Progenitor cell of endocrine pancreas (in vitro differentiated cells): ENCODE data around the gene ZNF175. TPM values are rescaled to one million over a fixed set of nuclear protein-coding genes. Genes with fewer than 3 reads are reported as not detected.
"Not testable (repeated sequence)": the region's sequence is repeated elsewhere in the genome, so short reads cannot be mapped to it uniquely, and the experiment has no call there.

Experiments
- DNase-seq: peaks from one replicate; pipeline ENCODE4 v3.0.0; 2021; ENCODE audit warnings: low spot score; ENCODE audit not compliant: unreplicated experiment
- H3K27ac Mint-ChIP-seq: 2 replicates; pipeline ENCODE4 v1.8.0; 2021; ENCODE audit warnings: mild to moderate bottlenecking, moderate library complexity, mixed read lengths
- H3K27me3 Mint-ChIP-seq: 2 replicates; pipeline ENCODE4 v1.8.0; 2021; ENCODE audit warnings: mixed read lengths
- H3K36me3 Mint-ChIP-seq: 2 replicates; pipeline ENCODE4 v1.8.0; 2022; ENCODE audit warnings: mixed read lengths; ENCODE audit not compliant: insufficient read depth
- H3K4me1 Mint-ChIP-seq: 2 replicates; pipeline ENCODE4 v1.8.0; 2021; ENCODE audit warnings: low read depth, mixed read lengths
- H3K4me3 Mint-ChIP-seq: 2 replicates; pipeline ENCODE4 v1.8.0; 2021; ENCODE audit warnings: low read depth, mild to moderate bottlenecking, moderate library complexity, mixed read lengths
- H3K9me3 Mint-ChIP-seq: 2 replicates; pipeline ENCODE4 v1.8.0; 2021; ENCODE audit warnings: low read depth, mixed read lengths
- total RNA-seq: library from RNA; stranded (reverse); gene quantifications from 2 replicates; pipeline ENCODE4 v1.2.1, GENCODE V29; 2021
- TF ChIP-seq, protein P1 (sequence below): fragments of 200-600 bp; sonication (generic); IDR thresholded peaks from one replicate; pipeline ENCODE4 v1.5.0; 2021; ENCODE audit warnings: antibody characterized with exemption, mild to moderate bottlenecking; ENCODE audit not compliant: unreplicated experiment

The ZNF175 gene
- total RNA-seq, 1 donor from 2014 or later: 14.9 TPM

DNA sequence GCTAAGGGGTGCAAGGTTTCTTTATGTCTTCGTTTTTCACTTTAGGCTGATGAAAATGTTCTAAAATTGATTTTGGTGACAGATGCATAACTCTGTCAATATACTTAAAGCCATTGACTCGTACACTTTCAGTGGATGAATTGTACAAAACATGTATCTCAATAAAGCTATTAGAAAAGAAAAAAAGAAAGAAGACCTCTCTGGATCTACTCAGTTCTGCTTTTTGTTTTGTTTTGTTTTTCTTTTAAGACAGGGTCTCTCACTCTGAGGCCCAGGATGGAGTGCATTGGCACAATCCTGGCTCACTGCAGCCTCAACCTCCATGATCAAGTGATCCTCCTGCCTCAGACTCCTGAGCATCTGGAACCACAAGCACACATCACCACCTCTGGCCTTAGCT is 55.6 kb downstream of the ZNF175 start:
- H3K27ac Mint-ChIP-seq: no peak overlapping the region
- TF ChIP-seq, protein P1, sequence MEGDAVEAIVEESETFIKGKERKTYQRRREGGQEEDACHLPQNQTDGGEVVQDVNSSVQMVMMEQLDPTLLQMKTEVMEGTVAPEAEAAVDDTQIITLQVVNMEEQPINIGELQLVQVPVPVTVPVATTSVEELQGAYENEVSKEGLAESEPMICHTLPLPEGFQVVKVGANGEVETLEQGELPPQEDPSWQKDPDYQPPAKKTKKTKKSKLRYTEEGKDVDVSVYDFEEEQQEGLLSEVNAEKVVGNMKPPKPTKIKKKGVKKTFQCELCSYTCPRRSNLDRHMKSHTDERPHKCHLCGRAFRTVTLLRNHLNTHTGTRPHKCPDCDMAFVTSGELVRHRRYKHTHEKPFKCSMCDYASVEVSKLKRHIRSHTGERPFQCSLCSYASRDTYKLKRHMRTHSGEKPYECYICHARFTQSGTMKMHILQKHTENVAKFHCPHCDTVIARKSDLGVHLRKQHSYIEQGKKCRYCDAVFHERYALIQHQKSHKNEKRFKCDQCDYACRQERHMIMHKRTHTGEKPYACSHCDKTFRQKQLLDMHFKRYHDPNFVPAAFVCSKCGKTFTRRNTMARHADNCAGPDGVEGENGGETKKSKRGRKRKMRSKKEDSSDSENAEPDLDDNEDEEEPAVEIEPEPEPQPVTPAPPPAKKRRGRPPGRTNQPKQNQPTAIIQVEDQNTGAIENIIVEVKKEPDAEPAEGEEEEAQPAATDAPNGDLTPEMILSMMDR: no peak
- peaks cover 16% of the 10 kb centered on the region for H3K9me3 Mint-ChIP-seq
- no peaks in the 10 kb centered on the region for H3K36me3 Mint-ChIP-seq
- DNase-seq: no peak
- no peak overlapping the region for H3K4me3 Mint-ChIP-seq
- H3K4me1 Mint-ChIP-seq: no peaks in the 10 kb centered on the region
- peaks cover 21% of the 10 kb centered on the region for H3K27me3 Mint-ChIP-seq

- Mint-ChIP-seq H3K9me3 (peaks cover 20% of the 10 kb centered on the region), H3K27me3 (peaks cover 24% of the 10 kb centered on the region), H3K4me3 (no peak overlapping the region), H3K27ac (no peak overlapping the region), H3K36me3 (no peaks in the 10 kb centered on the region), H3K4me1 (no peaks in the 10 kb centered on the region)
- TF ChIP-seq, protein P1: no peak
- DNase-seq: no peak
These were observed 56.5 kb downstream of the ZNF175 start for GRCh38 chr19:51627491-51628138.

DNA sequence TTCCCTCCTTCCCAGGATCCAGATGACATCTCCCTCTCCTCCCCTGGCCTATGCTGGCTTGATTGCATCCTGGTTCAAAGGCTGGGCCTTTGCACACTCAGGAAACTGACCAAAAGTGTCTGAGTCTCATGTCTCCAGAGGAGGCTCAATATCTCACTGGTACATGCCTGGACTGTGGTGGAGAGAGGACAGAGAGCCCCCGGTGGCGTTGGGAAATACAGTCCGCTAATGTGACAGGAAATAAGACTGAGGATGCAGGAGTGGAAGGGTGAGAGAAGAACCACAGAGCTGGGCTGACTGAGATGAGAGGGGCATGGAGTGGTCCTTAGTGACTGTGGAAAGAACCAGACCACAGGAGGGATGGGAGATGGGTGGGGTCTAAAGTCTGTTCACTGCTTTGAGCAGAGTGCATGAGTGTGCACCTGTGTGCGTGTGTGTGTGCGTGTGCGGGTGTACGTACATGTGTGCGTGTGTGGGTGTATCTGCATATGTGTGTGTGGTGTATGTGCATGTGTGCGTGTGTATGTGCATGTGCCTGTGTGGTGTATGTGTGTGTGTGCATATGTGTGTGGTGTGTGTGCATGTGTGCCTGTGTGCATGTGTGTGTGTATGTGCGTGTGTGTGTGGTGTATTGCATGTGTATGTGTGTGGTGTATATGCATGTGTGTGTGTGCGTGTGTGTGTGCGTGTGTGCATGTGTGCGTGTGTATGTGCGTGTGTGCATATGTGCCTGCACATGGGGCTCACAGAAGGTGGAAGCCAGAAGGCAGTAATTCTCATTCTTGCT is 57.3 kb downstream of the ZNF175 start:
- Mint-ChIP-seq H3K36me3 (no peaks in the 10 kb centered on the region), H3K4me1 (no peaks in the 10 kb centered on the region), H3K9me3 (peaks cover 18% of the 10 kb centered on the region), H3K4me3 (no peak overlapping the region), H3K27ac (no peak overlapping the region), H3K27me3 (peaks cover 24% of the 10 kb centered on the region)
- TF ChIP-seq, protein P1: no peak
- DNase-seq: no peak

DNA sequence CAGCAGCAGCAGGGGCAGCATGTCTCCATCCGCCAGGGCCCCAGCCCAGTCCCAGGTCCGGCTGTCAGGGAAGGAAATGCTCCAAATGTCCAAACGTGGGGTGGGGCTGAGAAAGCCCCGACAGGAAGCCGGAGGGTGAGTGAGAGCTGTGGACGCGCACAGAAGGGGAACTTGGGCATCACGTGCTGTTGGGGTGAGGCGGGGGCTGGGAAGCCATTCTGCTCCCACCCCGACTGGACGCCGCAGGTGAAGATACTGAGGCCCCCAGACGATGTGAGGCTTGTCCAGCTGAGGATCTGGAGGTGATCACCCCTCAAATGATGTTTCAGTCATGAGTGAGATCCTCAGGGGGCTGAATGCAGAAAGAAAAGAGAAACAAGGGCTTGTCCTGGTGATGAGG is 59.2 kb downstream of the ZNF175 start, which contains the start of gene SIGLEC5:
Gene SIGLEC5 (minus strand): TSS at position 87 of the 400 bp plus-strand sequence. CDS start 66 bp downstream, at position 21.
- not testable (repeated sequence) for H3K4me1 Mint-ChIP-seq, H3K36me3 Mint-ChIP-seq, H3K4me3 Mint-ChIP-seq, DNase-seq, H3K27ac Mint-ChIP-seq, H3K9me3 Mint-ChIP-seq
- peaks cover 17% of the 10 kb centered on the region for H3K27me3 Mint-ChIP-seq

DNA sequence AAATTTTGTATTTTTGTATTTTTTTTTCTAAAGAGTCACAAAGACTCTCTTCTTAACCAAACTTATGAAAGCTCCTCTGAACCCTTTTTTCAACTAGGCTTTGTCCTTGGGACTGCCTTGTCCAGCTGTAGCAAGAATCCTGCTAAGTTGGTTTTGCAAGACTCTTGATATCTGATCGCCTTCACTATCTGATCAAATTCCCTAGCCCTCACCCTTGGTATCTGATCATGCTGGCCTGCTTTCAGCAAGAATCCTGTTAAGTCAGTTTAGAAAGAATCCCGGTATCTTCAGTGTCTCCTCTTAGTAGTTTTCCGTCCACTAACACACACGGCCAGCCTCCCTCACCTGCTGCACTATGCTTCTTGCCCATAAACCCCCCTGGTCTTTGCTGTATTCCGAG is 61.0 kb downstream of the ZNF175 start:
- Mint-ChIP-seq H3K27ac (no peak overlapping the region), H3K9me3 (peaks cover 11% of the 10 kb centered on the region), H3K27me3 (peaks cover 12% of the 10 kb centered on the region), H3K4me1 (no peaks in the 10 kb centered on the region), H3K36me3 (no peaks in the 10 kb centered on the region), H3K4me3 (no peak overlapping the region)
- no peak for DNase-seq
- TF ChIP-seq, protein P1: no peak
